WERI-Rb-1 (cell line): Measurements from ENCODE around the gene RGS16.

Source experiments
- DNase-seq: peaks from one replicate; pipeline ENCODE4 v3.0.0-alpha.2; 2020
- H3K27ac ChIP-seq: fragments of 250-450 bp; sonication (Bioruptor Pico); 2 replicates; pipeline ENCODE4 v1.5.1; 2020; ENCODE audit warnings: mild to moderate bottlenecking, moderate library complexity
- H3K27me3 ChIP-seq: fragments of 250-450 bp; sonication (Bioruptor Pico); 2 replicates; pipeline ENCODE4 v1.5.1; 2021; ENCODE audit warnings: mild to moderate bottlenecking, low read depth, moderate library complexity; ENCODE audit not compliant: insufficient read depth, severe bottlenecking
- H3K36me3 ChIP-seq: fragments of 250-450 bp; sonication (Bioruptor Pico); 2 replicates; pipeline ENCODE4 v1.5.1; 2020; ENCODE audit warnings: mild to moderate bottlenecking, moderate library complexity
- H3K4me3 ChIP-seq: 2 replicates; pipeline ENCODE4 v1.5.1; 2011; ENCODE audit warnings: low read depth, mild to moderate bottlenecking, control low read depth, low read length
- H3K9me3 ChIP-seq: fragments of 250-450 bp; sonication (Bioruptor Pico); 2 replicates; pipeline ENCODE4 v1.5.1; 2021; ENCODE audit warnings: mild to moderate bottlenecking, moderate library complexity; ENCODE audit not compliant: severe bottlenecking
- TF ChIP-seq, protein P1 (sequence below): IDR thresholded peaks from 2 replicates; pipeline ENCODE4 v1.5.1; 2011; ENCODE audit warnings: low read depth, mild to moderate bottlenecking, control low read depth, inconsistent platforms, low read length

The RGS16 gene

DNA sequence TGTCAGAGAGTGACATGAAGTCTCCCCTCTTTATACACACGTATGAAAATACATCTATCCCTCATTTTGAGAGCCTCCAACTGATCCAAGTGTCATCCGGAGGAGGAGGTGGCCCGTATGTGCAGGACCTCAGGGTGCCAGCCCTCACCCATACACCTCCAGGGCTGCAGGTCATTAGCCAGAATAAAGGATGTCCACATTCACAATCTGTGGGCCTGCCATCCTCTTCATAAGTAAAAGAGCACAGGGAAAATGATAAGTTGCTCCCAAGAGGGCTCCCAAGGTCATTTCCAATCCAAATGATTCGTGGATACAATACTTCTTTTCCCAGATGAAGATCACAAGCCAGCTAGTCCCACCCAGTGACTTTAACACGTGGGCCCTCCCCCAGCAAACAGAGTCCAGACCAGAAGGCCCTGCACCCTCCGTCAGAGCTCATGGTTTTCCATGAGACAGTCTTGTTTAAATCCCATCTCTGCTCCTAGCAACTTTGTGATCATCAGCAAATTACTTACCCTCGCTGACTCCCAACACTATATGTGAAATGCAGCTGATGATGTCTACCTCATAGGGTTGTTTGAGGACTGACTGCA, 43.7 kb downstream of the RGS16 start:
- Histone ChIP-seq H3K4me3 (no peak overlapping the region), H3K36me3 (no peaks in the 10 kb centered on the region), H3K27me3 (no peaks in the 10 kb centered on the region), H3K27ac (no peak overlapping the region), H3K9me3 (no peaks in the 10 kb centered on the region)
- DNase-seq, result no peak
- TF ChIP-seq, protein P1, sequence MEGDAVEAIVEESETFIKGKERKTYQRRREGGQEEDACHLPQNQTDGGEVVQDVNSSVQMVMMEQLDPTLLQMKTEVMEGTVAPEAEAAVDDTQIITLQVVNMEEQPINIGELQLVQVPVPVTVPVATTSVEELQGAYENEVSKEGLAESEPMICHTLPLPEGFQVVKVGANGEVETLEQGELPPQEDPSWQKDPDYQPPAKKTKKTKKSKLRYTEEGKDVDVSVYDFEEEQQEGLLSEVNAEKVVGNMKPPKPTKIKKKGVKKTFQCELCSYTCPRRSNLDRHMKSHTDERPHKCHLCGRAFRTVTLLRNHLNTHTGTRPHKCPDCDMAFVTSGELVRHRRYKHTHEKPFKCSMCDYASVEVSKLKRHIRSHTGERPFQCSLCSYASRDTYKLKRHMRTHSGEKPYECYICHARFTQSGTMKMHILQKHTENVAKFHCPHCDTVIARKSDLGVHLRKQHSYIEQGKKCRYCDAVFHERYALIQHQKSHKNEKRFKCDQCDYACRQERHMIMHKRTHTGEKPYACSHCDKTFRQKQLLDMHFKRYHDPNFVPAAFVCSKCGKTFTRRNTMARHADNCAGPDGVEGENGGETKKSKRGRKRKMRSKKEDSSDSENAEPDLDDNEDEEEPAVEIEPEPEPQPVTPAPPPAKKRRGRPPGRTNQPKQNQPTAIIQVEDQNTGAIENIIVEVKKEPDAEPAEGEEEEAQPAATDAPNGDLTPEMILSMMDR, result no peak

DNA sequence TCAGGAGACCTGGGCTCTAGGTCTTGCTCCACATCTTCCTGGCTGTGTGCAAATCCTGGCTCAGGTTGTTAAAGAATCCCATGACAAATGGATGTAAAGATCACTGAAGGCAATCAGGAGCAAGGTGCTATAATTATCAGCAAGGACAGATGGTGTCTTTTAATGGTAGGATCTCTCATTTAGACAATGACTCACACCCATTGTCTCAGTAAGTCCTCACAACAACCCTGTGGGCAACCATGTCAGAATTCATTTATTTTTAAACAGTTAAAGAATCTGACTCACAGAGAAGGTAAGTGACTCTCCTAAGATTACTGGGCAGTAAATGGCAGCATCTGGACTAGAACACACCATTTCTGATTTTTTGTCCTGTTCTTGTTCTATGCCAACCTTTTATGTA, 47.9 kb downstream of the RGS16 start:
- TF ChIP-seq, protein P1, result no peak
- Histone ChIP-seq H3K27me3 (no peaks in the 10 kb centered on the region), H3K36me3 (no peaks in the 10 kb centered on the region), H3K27ac (no peak overlapping the region), H3K9me3 (no peaks in the 10 kb centered on the region), H3K4me3 (no peak overlapping the region)
- peak; percentile 13 for DNase-seq

DNA sequence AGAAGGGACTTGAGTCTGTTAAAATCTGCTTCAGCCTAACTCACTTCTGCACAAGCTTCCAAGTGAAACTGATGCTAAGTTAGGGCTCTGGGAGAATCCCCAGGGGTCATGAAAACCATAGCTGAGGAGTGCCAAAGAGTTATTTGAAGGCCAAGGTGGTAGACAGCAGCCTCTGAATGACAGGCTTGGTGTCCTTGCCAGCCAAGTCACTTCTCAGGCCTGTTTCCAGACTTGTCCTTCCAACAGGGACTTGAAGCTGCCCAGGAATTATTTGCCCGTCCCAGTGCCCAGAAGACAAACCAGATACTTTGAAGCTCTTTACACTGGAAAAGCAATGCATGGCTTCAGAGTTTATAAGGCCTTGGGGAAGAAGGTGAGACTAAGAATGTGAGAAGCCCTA, 48.7 kb downstream of the RGS16 start:
- Histone ChIP-seq H3K27ac (no peak overlapping the region), H3K36me3 (no peaks in the 10 kb centered on the region), H3K9me3 (no peaks in the 10 kb centered on the region), H3K4me3 (no peak overlapping the region), H3K27me3 (no peaks in the 10 kb centered on the region)
- no peak for DNase-seq
- TF ChIP-seq, protein P1, result no peak

GRCh38 chr1:182552527-182552926, 51.7 kb downstream of the RGS16 start:
- Histone ChIP-seq H3K4me3 (no peak overlapping the region), H3K27ac (no peak overlapping the region), H3K9me3 (no peaks in the 10 kb centered on the region), H3K36me3 (no peaks in the 10 kb centered on the region), H3K27me3 (no peaks in the 10 kb centered on the region)
- TF ChIP-seq, protein P1, result no peak
- DNase-seq, result no peak

DNA sequence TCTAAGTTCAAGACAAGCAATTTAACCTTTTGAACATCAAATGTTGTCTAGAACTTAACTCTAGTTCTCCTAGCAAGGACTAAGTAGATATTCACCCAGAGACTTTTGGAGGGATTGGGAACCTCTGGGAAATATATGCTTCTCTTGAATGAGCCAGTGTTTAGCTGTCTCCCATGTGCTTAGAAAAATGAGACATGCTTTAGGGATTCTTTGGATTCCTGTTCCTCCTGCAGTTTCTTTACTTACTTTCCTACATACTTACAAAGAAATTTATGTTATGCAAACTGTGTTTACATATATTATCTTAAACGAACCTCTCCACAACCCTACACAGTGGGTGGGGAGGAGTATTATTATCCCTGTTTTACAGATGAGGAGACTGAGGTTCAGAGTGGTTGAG, 54.4 kb downstream of the RGS16 start:
- DNase-seq, result no peak
- H3K27me3 ChIP-seq, result no peaks in the 10 kb centered on the region
- TF ChIP-seq, protein P1, result no peak

DNA sequence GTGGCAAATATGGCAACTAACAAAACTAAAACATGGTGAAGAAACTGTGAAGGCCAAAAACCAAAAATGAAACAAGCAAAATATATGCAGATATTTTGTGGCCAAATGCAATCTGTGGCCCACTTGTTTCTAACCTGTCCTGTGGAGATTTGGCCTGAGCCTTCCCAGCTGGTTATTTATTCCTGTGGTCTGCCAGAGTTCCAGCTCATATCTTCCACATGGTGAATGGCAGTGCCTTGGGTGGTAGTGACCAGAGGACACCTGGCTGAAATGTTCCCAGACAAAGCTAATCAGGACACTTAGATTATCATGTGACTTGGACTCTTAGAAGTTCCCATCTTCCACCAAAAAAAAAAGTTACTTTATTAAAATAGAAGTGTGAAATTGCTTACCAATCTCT, 54.8 kb downstream of the RGS16 start:
- TF ChIP-seq, protein P1, result no peak
- no peak overlapping the region for H3K27ac ChIP-seq
- no peak overlapping the region for H3K4me3 ChIP-seq
- no peaks in the 10 kb centered on the region for H3K9me3 ChIP-seq
- H3K27me3 ChIP-seq, result no peaks in the 10 kb centered on the region
- H3K36me3 ChIP-seq, result no peaks in the 10 kb centered on the region
- no peak for DNase-seq

More for the DNA sequence above, 54.4 kb downstream of the RGS16 start:
- Histone ChIP-seq H3K9me3 (no peaks in the 10 kb centered on the region), H3K4me3 (no peak overlapping the region), H3K36me3 (no peaks in the 10 kb centered on the region), H3K27ac (no peak overlapping the region)
